H9 (cell line): ENCODE measurements around the gene NDUFC2. TPM values are rescaled to one million over a fixed set of nuclear protein-coding genes. Genes with fewer than 3 reads are reported as not detected.

Source experiments
- DNase-seq: peaks from one replicate; pipeline ENCODE4 v3.0.0-alpha.2; 2017
- H2AFZ ChIP-seq: one replicate; pipeline ENCODE4 v1.6.1; 2013; ENCODE audit warnings: mild to moderate bottlenecking, low read length, control low read depth, moderate library complexity
- H2AK5ac ChIP-seq: 2 replicates; pipeline ENCODE4 v1.6.1; 2013; ENCODE audit warnings: low read length, control low read depth, mixed read lengths; ENCODE audit not compliant: insufficient read length
- H2BK120ac ChIP-seq: one replicate; pipeline ENCODE4 v1.6.1; 2013; ENCODE audit warnings: low read depth, mild to moderate bottlenecking, low read length, control low read depth, inconsistent platforms; ENCODE audit not compliant: poor library complexity, severe bottlenecking
- H2BK12ac ChIP-seq: 2 replicates; pipeline ENCODE4 v1.6.1; 2013; ENCODE audit warnings: low read length, control low read depth, mixed read lengths, low read depth; ENCODE audit not compliant: insufficient read length
- H2BK15ac ChIP-seq: 2 replicates; pipeline ENCODE4 v1.6.1; 2013; ENCODE audit warnings: low read depth, low read length, control low read depth
- H2BK20ac ChIP-seq: one replicate; pipeline ENCODE4 v1.6.1; 2013; ENCODE audit warnings: low read depth, mild to moderate bottlenecking, low read length, control low read depth, inconsistent platforms; ENCODE audit not compliant: poor library complexity, severe bottlenecking
- H2BK5ac ChIP-seq: 2 replicates; pipeline ENCODE4 v1.6.1; 2013; ENCODE audit warnings: low read length, control low read depth, mixed read lengths; ENCODE audit not compliant: insufficient read length
- H3K14ac ChIP-seq: 2 replicates; pipeline ENCODE4 v1.6.1; 2013; ENCODE audit warnings: low read length, control low read depth; ENCODE audit not compliant: insufficient read depth
- H3K18ac ChIP-seq: 2 replicates; pipeline ENCODE4 v1.6.1; 2013; ENCODE audit warnings: low read depth, mild to moderate bottlenecking, mixed read lengths, low read length, control low read depth; ENCODE audit not compliant: insufficient read length
- H3K23ac ChIP-seq: 2 replicates; pipeline ENCODE4 v1.6.1; 2013; ENCODE audit warnings: low read length, control low read depth, mixed read lengths, low read depth; ENCODE audit not compliant: insufficient read length
- H3K23me2 ChIP-seq: 2 replicates; pipeline ENCODE4 v1.6.1; 2013; ENCODE audit warnings: low read depth, mild to moderate bottlenecking, mixed read lengths, low read length, control low read depth; ENCODE audit not compliant: insufficient read length, poor library complexity, severe bottlenecking
- H3K27ac ChIP-seq: 2 replicates; pipeline ENCODE4 v1.5.1; 2013; ENCODE audit warnings: low read length, control low read depth, mixed read lengths, low read depth; ENCODE audit not compliant: insufficient read length
- H3K27me3 ChIP-seq: 2 replicates; pipeline ENCODE4 v1.6.1; 2013; ENCODE audit warnings: low read length, control low read depth, inconsistent platforms; ENCODE audit not compliant: insufficient read depth
- H3K4ac ChIP-seq: 2 replicates; pipeline ENCODE4 v1.6.1; 2013; ENCODE audit warnings: low read depth, mild to moderate bottlenecking, control low read depth, inconsistent platforms, low read length, moderate library complexity
- H3K4me1 ChIP-seq: 2 replicates; pipeline ENCODE4 v1.6.1; 2013; ENCODE audit warnings: low read length, control low read depth, inconsistent platforms; ENCODE audit not compliant: insufficient read depth
- H3K4me2 ChIP-seq: 2 replicates; pipeline ENCODE4 v1.6.1; 2013; ENCODE audit warnings: low read length, control low read depth, mixed read lengths; ENCODE audit not compliant: insufficient read length, insufficient read depth
- H3K56ac ChIP-seq: 2 replicates; pipeline ENCODE4 v1.6.1; 2013; ENCODE audit warnings: low read depth, mild to moderate bottlenecking, mixed read lengths, low read length, control low read depth; ENCODE audit not compliant: insufficient read length
- H3K79me1 ChIP-seq: 2 replicates; pipeline ENCODE4 v1.6.1; 2013; ENCODE audit warnings: low read depth, mild to moderate bottlenecking, moderate library complexity, low read length, control low read depth, inconsistent platforms; ENCODE audit not compliant: insufficient read depth, poor library complexity, severe bottlenecking
- H3K79me2 ChIP-seq: 2 replicates; pipeline ENCODE4 v1.6.1; 2013; ENCODE audit warnings: low read length, control low read depth, inconsistent platforms; ENCODE audit not compliant: insufficient read depth
- H3K9ac ChIP-seq: 2 replicates; pipeline ENCODE4 v1.6.1; 2013; ENCODE audit warnings: low read length, control low read depth, mixed read lengths; ENCODE audit not compliant: insufficient read length; ENCODE audit errors: extremely low read depth
- H3K9me3 ChIP-seq: one replicate; pipeline ENCODE4 v1.6.1; 2013; ENCODE audit warnings: low read depth, low read length, inconsistent platforms; ENCODE audit not compliant: control insufficient read depth
- H3T11ph ChIP-seq: one replicate; pipeline ENCODE4 v1.6.1; 2013; ENCODE audit warnings: mild to moderate bottlenecking, low read length, control low read depth, inconsistent platforms
- H4K20me1 ChIP-seq: one replicate; pipeline ENCODE4 v1.6.1; 2013; ENCODE audit not compliant: control insufficient read depth, insufficient read length, insufficient read depth
- H4K5ac ChIP-seq: 2 replicates; pipeline ENCODE4 v1.6.1; 2013; ENCODE audit warnings: low read depth, mild to moderate bottlenecking, mixed read lengths, low read length, control low read depth; ENCODE audit not compliant: insufficient read length
- H4K8ac ChIP-seq: replicated peaks from 2 replicates; pipeline ENCODE4 v1.6.1; 2013; ENCODE audit warnings: low read length, control low read depth, mixed read lengths, low read depth; ENCODE audit not compliant: insufficient read length
- H4K91ac ChIP-seq: 2 replicates; pipeline ENCODE4 v1.6.1; 2013; ENCODE audit warnings: low read depth, mild to moderate bottlenecking, moderate library complexity, mixed read lengths, low read length, control low read depth; ENCODE audit not compliant: insufficient read length
- H3K27ac Mint-ChIP-seq, 3 experiments: 2 replicates in 2 of 3; 3 replicates in 1 of 3; pipeline ENCODE4 v1.8.0; 2020 to 2021; ENCODE audit warnings: mixed read lengths in 3 of 3, mild to moderate bottlenecking in 1 of 3, moderate library complexity in 1 of 3
- H3K27me3 Mint-ChIP-seq: 2 replicates; pipeline ENCODE4 v1.8.0; 2021; ENCODE audit warnings: low read depth, mild to moderate bottlenecking, moderate library complexity, mixed read lengths
- H3K36me3 Mint-ChIP-seq, 3 experiments: 2 replicates in 2 of 3; 3 replicates in 1 of 3; pipeline ENCODE4 v1.8.0; 2020 to 2021; ENCODE audit warnings: low read depth in 3 of 3, mixed read lengths in 3 of 3; ENCODE audit not compliant: insufficient read depth in 1 of 3
- H3K4me1 Mint-ChIP-seq, 2 experiments: 2 replicates each; pipeline ENCODE4 v1.8.0; 2020; ENCODE audit warnings: mixed read lengths in 2 of 2
- H3K4me3 Mint-ChIP-seq, 2 experiments: 2 replicates in 1 of 2; 3 replicates in 1 of 2; pipeline ENCODE4 v1.8.0; 2020 to 2021; ENCODE audit warnings: mild to moderate bottlenecking in 2 of 2, mixed read lengths in 2 of 2, moderate library complexity in 1 of 2
- H3K9me3 Mint-ChIP-seq, 2 experiments: 2 replicates in 1 of 2; 3 replicates in 1 of 2; pipeline ENCODE4 v1.8.0; 2020; ENCODE audit warnings: mild to moderate bottlenecking in 2 of 2, mixed read lengths in 2 of 2, moderate library complexity in 1 of 2
- WGBS: extraction: QIAGEN DNeasy Blood & Tissue Kit; methylation state at CpG from one replicate; pipeline ENCODE4 v1.1.7; 2013; ENCODE audit warnings: missing lambda C conversion rate, low lambda C conversion rate, mixed read lengths; ENCODE audit not compliant: insufficient read length; ENCODE audit errors: extremely low coverage; 5-methylcytosine and 5-hydroxymethylcytosine counted together
- total RNA-seq: library from RNA; stranded (reverse); gene quantifications from 2 replicates; pipeline ENCODE4 v1.2.1, GENCODE V29; 2021
- TF ChIP-seq, protein P1 (sequence below): fragments of 200-600 bp; sonication (generic); conservative IDR thresholded peaks from 3 replicates; pipeline ENCODE4 v1.8.0; 2021; ENCODE audit warnings: antibody characterized with exemption, mild to moderate bottlenecking

The NDUFC2 gene
- total RNA-seq, 1 experiment from 2014 or later = 247 TPM

DNA sequence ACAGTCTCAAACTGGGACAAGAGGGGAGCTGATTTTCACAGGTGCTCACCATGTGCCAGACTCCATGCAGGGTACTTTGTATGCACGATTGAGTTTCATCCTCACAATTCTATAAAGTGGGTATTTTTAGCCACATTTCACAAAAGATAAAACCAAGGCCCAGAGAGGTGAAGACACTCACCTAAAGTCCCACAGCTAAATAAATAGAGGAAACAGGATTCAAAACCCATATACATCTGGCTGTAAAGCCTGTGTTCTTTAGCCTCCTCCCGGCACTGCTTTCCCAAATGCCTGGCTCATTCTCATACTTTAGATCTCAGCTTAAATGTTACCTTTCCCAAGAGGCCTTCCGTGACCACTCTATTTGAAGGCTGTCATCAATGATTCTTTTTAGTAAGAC lies 43.3 kb downstream of the NDUFC2 start:
- Histone ChIP-seq H2BK20ac (no peak overlapping the region), H3K79me1 (no peaks in the 10 kb centered on the region), H3K27ac (no peak overlapping the region), H3K9me3 (no peaks in the 10 kb centered on the region), H3K23ac (no peak overlapping the region), H2AFZ (no peak overlapping the region), H3K4me2 (no peak overlapping the region), H2BK15ac (no peak overlapping the region), H2BK5ac (no peak overlapping the region), H3K27me3 (no peaks in the 10 kb centered on the region), H3K56ac (no peak overlapping the region), H3T11ph (no peak overlapping the region), H3K18ac (no peak overlapping the region), H4K8ac (no peak overlapping the region), H2BK120ac (no peak overlapping the region), H4K91ac (no peak overlapping the region), H3K23me2 (peaks cover 2% of the 10 kb centered on the region), H3K14ac (no peak overlapping the region), H2BK12ac (no peak overlapping the region), H3K4ac (no peak overlapping the region), H3K9ac (no peak overlapping the region), H4K5ac (no peak overlapping the region), H2AK5ac (no peak overlapping the region), H4K20me1 (no peaks in the 10 kb centered on the region), H3K79me2 (no peaks in the 10 kb centered on the region), H3K4me1 (no peaks in the 10 kb centered on the region)
- Mint-ChIP-seq H3K4me3 (no peak overlapping the region), H3K27ac (no peak overlapping the region), H3K4me1 (peaks cover 10 to 17% of the 10 kb centered on the region in 2 experiments), H3K36me3 (no peaks in the 10 kb centered on the region), H3K9me3 (no peaks in the 10 kb centered on the region; a peak in 1 of 5 replicates), H3K27me3 (no peaks in the 10 kb centered on the region)
- no peak for DNase-seq
- no CpG with 5 or more reads among the region's 3 CpGs for WGBS
- TF ChIP-seq, protein P1, sequence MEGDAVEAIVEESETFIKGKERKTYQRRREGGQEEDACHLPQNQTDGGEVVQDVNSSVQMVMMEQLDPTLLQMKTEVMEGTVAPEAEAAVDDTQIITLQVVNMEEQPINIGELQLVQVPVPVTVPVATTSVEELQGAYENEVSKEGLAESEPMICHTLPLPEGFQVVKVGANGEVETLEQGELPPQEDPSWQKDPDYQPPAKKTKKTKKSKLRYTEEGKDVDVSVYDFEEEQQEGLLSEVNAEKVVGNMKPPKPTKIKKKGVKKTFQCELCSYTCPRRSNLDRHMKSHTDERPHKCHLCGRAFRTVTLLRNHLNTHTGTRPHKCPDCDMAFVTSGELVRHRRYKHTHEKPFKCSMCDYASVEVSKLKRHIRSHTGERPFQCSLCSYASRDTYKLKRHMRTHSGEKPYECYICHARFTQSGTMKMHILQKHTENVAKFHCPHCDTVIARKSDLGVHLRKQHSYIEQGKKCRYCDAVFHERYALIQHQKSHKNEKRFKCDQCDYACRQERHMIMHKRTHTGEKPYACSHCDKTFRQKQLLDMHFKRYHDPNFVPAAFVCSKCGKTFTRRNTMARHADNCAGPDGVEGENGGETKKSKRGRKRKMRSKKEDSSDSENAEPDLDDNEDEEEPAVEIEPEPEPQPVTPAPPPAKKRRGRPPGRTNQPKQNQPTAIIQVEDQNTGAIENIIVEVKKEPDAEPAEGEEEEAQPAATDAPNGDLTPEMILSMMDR = no peak
